Keratinocyte (primary cell): ENCODE results near the gene TULP1.

Experiments
- CTCF ChIP-seq, 3 experiments: IDR thresholded peaks in 1 of 3; conservative IDR thresholded peaks in 1 of 3; optimal IDR thresholded peaks in 1 of 3; 2 replicates in 2 of 3; 3 replicates in 1 of 3; pipeline versions ENCODE3 to v1.5.1; 2011; ENCODE audit warnings: low read length in 3 of 3, mild to moderate bottlenecking in 3 of 3, moderate library complexity in 2 of 3, control low read depth in 1 of 3, inconsistent platforms in 1 of 3; ENCODE audit not compliant: insufficient read depth in 2 of 3; ENCODE audit errors: extremely low read depth in 1 of 3
- EZH2 ChIP-seq: IDR thresholded peaks from one replicate; pipeline ENCODE4 v1.6.1; 2012; ENCODE audit warnings: inconsistent platforms, mild to moderate bottlenecking, low read length, moderate library complexity

- no peak for TF ChIP-seq CTCF (optimal IDR thresholded peaks at IDR 0.05 in 1 of 3, IDR thresholded peaks at IDR 0.05 in 1 of 3, conservative IDR thresholded peaks at IDR 0.05 in 1 of 3; ENCODE audit: extremely low read depth in 1 of 3, insufficient read depth in 2 of 3, low read length in 3 of 3)
- no peak for TF ChIP-seq EZH2
Measured at GRCh38 chr6:35452183-35453090, 60.3 kb downstream of the TULP1 start, which contains the start of gene FANCE.
